Measurements from ENCODE around the gene RHBDD3.

GRCh38 chr22:29213493-29213892, 54.3 kb downstream of the RHBDD3 start:
- TF ChIP-seq CTCF (IDR thresholded peaks at IDR 0.05) (no peak), POLR2A (IDR thresholded peaks at IDR 0.05) (no peak), EP300 (IDR thresholded peaks at IDR 0.05) (no peak), POLR2AphosphoS5 (IDR thresholded peaks at IDR 0.05) (no peak)
